GM12864 (cell line): ENCODE data around the gene SPATA25.

Experiments
- DNase-seq: peaks from one replicate; pipeline ENCODE4 v3.0.0-alpha.2; 2011; ENCODE audit warnings: low read depth
- H3K4me3 ChIP-seq: 2 replicates; pipeline ENCODE4 v1.5.1; 2011; ENCODE audit warnings: mild to moderate bottlenecking, low read depth, low read length, control low read depth
- CTCF ChIP-seq: IDR thresholded peaks from 2 replicates; pipeline ENCODE4 v1.5.1; 2011; ENCODE audit warnings: low read depth, mild to moderate bottlenecking, moderate library complexity, low read length, control low read depth, inconsistent platforms; ENCODE audit errors: missing control alignments

SPATA25 gene

GRCh38 chr20:45892049-45892825 lies 4.8 kb upstream of the SPATA25 start:
- DNase-seq = no peak
- peak overlapping the region; percentile 81 for H3K4me3 ChIP-seq
- TF ChIP-seq CTCF = no peak

- H3K4me3 ChIP-seq = peak within 1 kb of the TSS; percentile 81
- DNase-seq = peak; percentile 69
- TF ChIP-seq CTCF = peak; percentile 13
Observed at GRCh38 chr20:45890985-45891983, 3.9 kb upstream of the SPATA25 start, which contains the start of the genes CTSA and NEURL2. Gene CTSA, plus strand, starts transcription at chr20:45891335. Its CDS starts 234 bp downstream, at chr20:45891569. Gene NEURL2, minus strand, starts transcription at chr20:45891208. Its CDS starts 217 bp downstream, at chr20:45890991.

GRCh38 chr20:45890077-45890984 lies 2.9 kb upstream of the SPATA25 start:
- DNase-seq = no peak
- peak; percentile 43 for TF ChIP-seq CTCF
- H3K4me3 ChIP-seq = peak overlapping the region; percentile 81

- no peak for DNase-seq
- H3K4me3 ChIP-seq = no peak overlapping the region
- TF ChIP-seq CTCF = no peak
Observed at GRCh38 chr20:45888681-45889080, 1.3 kb upstream of the SPATA25 start.

- no peak overlapping the region for H3K4me3 ChIP-seq
- DNase-seq = no peak
- TF ChIP-seq CTCF = no peak
Observed at GRCh38 chr20:45886590-45887345, 654 bp downstream of the SPATA25 start.
